ENCODE data around the gene NTNG1. TPM values are rescaled to one million over a fixed set of nuclear protein-coding genes. Genes with fewer than 3 reads are reported as not detected.
A peak's percentile ranks its signal among the peaks of the same experiment; 100 is the strongest.

NTNG1 gene
- total RNA-seq, 2 experiments from 2014 or later: 0.30 TPM; not detected in 1

DNA sequence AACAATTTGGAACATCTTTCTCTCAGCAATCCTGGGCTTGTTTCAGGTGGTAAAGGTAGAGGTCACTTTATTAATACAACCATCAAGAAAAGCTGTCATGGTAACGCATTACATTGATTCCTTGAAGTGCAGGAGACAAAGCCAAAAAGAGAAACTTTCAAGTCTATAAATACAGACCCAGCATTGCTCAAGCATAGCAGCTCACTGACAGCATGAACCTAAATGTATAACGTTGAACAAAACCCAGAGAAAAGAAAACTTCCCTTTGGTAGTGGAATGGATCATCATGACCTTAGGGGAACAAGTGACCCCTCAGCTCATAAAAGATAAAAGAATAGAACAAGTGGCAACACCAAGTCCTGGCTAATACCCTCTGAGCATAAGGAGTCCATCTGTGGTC lies 332.2 kb downstream of the NTNG1 start:
- Mint-ChIP-seq H3K4me3 (no peak overlapping the region), H3K9me3 (no peaks in the 10 kb centered on the region), H3K27me3 (peaks cover 6% of the 10 kb centered on the region), H3K27ac (no peak overlapping the region), H3K36me3 (no peaks in the 10 kb centered on the region), H3K4me1 (no peaks in the 10 kb centered on the region)
- POLR2A ChIA-PET: no interaction called here
- no peak for DNase-seq
- ATAC-seq (ENCODE audit: low read depth): no peak

DNA sequence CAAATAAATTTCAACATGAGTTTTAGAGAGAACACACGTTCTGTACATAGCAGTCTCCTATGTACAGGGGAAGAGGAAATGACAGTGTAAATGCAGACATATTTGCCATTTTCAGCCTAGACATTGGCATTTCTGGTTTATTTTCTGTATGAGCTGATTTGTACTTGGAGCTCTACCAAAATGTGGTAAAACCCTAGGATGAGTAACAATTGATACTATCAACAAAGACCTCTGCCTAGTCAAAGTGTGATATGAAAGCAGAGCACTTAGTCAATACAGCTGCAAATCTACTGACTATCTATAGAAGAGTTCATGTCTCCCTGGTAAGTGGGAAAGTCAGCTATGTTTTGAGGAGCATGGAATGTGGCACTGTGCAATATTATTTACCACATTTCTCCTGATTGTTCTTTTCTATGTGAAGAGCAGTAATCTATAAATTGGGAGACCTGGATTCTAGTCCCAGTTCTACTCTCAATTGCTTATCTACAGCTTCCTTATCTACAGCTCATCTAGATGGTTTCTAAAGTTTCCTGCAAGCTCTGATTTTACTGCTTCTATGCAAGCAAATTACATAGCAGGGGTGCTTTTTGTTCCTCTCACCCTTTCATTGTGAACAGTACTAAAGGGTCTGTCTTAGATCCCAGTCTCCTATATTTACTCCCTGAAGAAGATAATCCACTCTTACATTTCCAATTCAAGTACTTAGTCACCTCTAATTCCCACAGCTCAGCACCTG lies 334.2 kb downstream of the NTNG1 start:
- Mint-ChIP-seq H3K36me3 (no peaks in the 10 kb centered on the region), H3K4me3 (no peak overlapping the region), H3K9me3 (no peaks in the 10 kb centered on the region), H3K4me1 (no peaks in the 10 kb centered on the region), H3K27me3 (peaks cover 17% of the 10 kb centered on the region), H3K27ac (no peak overlapping the region)
- no peak for DNase-seq
- no peak for ATAC-seq (ENCODE audit: low read depth)
- POLR2A ChIA-PET: no interaction called here

DNA sequence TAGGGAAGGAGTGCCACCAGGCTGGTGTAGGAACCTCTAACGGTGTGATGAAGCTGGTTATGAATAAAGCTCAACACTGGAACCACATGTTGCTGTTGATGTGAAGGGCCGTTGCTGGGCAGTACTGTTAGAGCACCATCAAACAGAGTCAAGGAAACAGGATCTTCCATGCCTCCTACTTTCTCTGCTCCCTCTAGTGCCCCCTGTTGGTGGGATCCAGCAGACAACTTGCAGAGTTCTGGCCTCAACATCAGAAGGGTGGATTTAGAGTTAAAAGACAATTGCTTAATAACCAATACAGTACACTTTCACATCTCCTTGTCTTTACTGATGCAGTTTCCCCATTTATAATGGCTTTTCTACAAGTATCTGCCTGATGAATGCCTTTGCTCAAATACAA lies 336.4 kb downstream of the NTNG1 start:
- H3K36me3 Mint-ChIP-seq: no peaks in the 10 kb centered on the region
- H3K27ac Mint-ChIP-seq: no peak overlapping the region
- POLR2A ChIA-PET: no interaction called here
- peaks cover 34% of the 10 kb centered on the region for H3K27me3 Mint-ChIP-seq
- ATAC-seq (ENCODE audit: low read depth) (no peak), DNase-seq (no peak)
- H3K9me3 Mint-ChIP-seq: no peaks in the 10 kb centered on the region
- H3K4me3 Mint-ChIP-seq: no peak overlapping the region
- peaks cover 2% of the 10 kb centered on the region for H3K4me1 Mint-ChIP-seq

DNA sequence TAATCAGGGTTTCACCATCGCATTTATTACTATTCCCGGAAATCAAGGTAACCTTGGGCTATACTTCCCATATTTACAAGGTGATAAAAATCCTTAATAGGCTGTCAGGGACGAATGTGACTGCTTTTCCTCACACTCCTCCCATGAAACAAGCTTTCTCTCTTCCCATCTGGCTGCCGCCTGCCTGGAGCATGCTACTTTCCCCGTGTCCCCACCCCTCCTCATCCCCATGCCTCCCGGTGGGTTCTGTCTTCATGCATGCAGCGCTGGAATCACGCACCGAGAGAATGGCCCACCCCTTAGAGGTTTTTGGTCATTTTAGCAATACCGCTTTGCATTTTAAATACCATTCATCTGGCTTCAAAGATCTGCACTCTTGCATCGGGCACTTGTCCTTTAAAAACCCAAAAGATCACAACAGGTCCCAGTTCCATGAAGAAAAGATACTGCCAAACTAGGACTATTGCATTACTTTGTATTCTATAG lies 339.1 kb downstream of the NTNG1 start:
- Mint-ChIP-seq H3K27ac (no peak overlapping the region), H3K36me3 (no peaks in the 10 kb centered on the region), H3K4me3 (no peak overlapping the region), H3K4me1 (peaks cover 2% of the 10 kb centered on the region), H3K27me3 (peaks cover 39% of the 10 kb centered on the region), H3K9me3 (no peaks in the 10 kb centered on the region)
- no peak for DNase-seq
- POLR2A ChIA-PET: no interaction called here
- ATAC-seq (ENCODE audit: low read depth): no peak

DNA sequence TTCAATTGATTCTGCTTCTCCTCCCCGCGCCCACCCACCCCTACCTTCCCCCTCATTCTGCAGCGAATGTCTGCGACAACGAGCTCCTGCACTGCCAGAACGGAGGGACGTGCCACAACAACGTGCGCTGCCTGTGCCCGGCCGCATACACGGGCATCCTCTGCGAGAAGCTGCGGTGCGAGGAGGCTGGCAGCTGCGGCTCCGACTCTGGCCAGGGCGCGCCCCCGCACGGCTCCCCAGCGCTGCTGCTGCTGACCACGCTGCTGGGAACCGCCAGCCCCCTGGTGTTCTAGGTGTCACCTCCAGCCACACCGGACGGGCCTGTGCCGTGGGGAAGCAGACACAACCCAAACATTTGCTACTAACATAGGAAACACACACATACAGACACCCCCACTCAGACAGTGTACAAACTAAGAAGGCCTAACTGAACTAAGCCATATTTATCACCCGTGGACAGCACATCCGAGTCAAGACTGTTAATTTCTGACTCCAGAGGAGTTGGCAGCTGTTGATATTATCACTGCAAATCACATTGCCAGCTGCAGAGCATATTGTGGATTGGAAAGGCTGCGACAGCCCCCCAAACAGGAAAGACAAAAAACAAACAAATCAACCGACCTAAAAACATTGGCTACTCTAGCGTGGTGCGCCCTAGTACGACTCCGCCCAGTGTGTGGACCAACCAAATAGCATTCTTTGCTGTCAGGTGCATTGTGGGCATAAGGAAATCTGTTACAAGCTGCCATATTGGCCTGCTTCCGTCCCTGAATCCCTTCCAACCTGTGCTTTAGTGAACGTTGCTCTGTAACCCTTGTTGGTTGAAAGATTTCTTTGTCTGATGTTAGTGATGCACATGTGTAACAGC lies 339.9 kb downstream of the NTNG1 start:
- POLR2A ChIA-PET: no interaction called here
- Mint-ChIP-seq H3K27ac (no peak overlapping the region), H3K4me3 (no peak overlapping the region), H3K4me1 (peaks cover 2% of the 10 kb centered on the region), H3K9me3 (no peaks in the 10 kb centered on the region), H3K27me3 (peaks cover 39% of the 10 kb centered on the region), H3K36me3 (no peaks in the 10 kb centered on the region)
- ATAC-seq (ENCODE audit: low read depth) (no peak), DNase-seq (peak; percentile 31)

DNA sequence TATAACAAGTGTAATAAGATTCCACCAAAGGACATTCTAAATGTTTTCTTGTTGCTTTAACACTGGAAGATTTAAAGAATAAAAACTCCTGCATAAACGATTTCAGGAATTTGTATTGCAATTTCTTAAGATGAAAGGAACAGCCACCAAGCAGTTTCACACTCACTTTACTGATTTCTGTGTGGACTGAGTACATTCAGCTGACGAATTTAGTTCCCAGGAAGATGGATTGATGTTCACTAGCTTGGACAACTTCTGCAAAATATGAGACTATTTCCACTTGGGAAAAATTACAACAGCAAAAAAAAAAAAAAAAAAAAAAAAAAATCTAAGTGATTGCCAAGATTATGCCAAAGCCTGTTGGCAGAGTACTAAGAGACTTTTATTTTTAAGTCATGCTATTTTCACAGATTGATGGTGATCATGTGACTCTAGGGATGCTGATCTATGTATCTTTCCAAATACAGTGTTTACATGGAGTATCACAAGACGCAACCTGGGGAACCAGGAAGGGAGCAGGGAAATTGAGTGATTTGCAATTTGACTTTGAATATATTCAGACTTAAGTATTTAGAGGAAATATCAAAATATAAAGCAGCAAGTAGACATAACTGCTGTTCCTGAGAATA lies 341.0 kb downstream of the NTNG1 start:
- ATAC-seq (ENCODE audit: low read depth): no peak
- Mint-ChIP-seq H3K4me1 (peaks cover 2% of the 10 kb centered on the region), H3K36me3 (no peaks in the 10 kb centered on the region), H3K27me3 (peaks cover 36% of the 10 kb centered on the region), H3K4me3 (no peak overlapping the region), H3K9me3 (no peaks in the 10 kb centered on the region), H3K27ac (no peak overlapping the region)
- no peak for DNase-seq
- POLR2A ChIA-PET: no interaction called here

DNA sequence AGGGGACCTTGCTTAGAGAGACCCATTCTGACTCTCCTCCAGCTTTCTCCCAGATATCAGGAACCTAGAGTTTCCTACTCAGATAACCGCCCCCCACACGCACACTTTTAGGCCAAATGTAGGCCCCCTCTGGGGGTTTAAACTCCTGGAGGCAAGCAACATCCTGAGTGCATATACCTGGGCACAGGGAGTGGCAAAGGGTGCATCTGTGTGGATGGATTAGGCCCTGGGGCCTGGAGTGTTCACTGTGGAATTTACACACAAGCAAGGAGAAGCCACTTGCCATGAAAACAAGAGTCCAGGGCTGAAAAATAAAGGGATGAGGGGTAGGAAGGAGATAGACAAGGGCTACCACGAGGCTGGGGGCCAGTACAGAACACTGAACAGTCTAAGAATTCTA lies 343.1 kb downstream of the NTNG1 start:
- POLR2A ChIA-PET: no interaction called here
- DNase-seq (no peak), ATAC-seq (ENCODE audit: low read depth) (no peak)
- peaks cover 2% of the 10 kb centered on the region for H3K4me1 Mint-ChIP-seq
- H3K27me3 Mint-ChIP-seq: peaks cover 33% of the 10 kb centered on the region
- no peak overlapping the region for H3K27ac Mint-ChIP-seq
- H3K4me3 Mint-ChIP-seq: no peak overlapping the region
- no peaks in the 10 kb centered on the region for H3K36me3 Mint-ChIP-seq
- H3K9me3 Mint-ChIP-seq: no peaks in the 10 kb centered on the region

DNA sequence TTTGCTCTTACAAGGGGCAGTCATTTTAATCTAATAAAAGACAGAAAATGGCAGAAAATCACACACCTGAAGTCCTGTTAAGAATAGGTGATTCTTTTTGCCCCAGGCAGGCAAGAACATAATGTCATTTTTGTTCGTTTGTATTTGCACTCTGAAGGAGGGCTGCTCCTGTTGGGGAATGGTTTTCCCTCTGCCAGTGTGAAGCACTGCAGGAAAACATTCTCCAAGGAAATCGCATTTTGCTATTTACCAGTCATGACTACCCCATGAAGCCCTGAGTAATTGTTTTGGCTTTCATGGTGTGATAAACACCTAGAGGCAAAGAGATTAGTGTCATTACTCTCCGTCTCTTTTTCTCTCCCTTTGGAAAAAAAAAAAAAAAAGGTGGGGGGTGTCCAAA lies 345.5 kb downstream of the NTNG1 start:
- Mint-ChIP-seq H3K9me3 (no peaks in the 10 kb centered on the region), H3K36me3 (no peaks in the 10 kb centered on the region), H3K4me1 (no peaks in the 10 kb centered on the region), H3K27me3 (peaks cover 12% of the 10 kb centered on the region), H3K4me3 (no peak overlapping the region), H3K27ac (no peak overlapping the region)
- DNase-seq (no peak), ATAC-seq (ENCODE audit: low read depth) (no peak)
- POLR2A ChIA-PET: no interaction called here

DNA sequence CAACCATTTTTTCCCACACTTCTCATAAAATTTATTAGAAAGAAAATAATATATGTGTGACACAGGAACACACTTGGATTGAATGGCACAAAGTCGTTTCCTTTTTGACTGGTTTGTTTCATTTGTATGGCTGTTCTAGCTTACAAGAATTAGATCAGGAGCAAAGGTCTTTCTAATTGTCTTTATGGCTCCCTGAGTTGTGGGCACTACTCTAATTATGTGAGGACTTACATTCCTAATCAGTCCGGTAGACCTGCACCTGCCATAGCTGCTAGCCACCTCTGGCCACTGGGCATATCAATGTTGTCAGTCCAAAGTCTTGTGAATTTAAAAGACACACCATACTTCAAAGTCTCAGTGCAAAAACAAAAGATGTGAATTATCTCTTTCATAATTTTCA lies 346.7 kb downstream of the NTNG1 start:
- Mint-ChIP-seq H3K9me3 (no peaks in the 10 kb centered on the region), H3K27me3 (peaks cover 2% of the 10 kb centered on the region), H3K36me3 (no peaks in the 10 kb centered on the region), H3K4me1 (no peaks in the 10 kb centered on the region), H3K27ac (no peak overlapping the region), H3K4me3 (no peak overlapping the region)
- ATAC-seq (ENCODE audit: low read depth) (no peak), DNase-seq (no peak)
- POLR2A ChIA-PET: no interaction called here

DNA sequence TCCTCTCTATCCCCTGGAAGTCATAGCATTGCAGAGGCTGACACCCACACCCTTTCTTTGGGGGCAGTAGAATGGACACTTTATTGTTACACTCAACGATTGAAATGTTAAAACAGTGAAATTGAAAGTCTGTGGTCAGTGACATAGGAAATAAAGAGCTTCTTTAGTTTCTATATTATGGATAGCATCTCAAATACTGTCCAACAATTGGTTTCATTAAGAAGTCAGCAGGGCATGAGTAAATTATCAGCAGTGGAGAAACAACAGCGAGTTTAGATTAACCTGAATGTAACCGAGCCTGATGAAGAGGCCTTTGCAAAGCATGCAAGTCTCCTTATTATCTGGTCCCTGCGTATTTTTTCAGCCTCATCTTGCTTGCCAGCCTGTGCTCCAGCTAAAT lies 350.7 kb downstream of the NTNG1 start:
- H3K27me3 Mint-ChIP-seq: peaks cover 7% of the 10 kb centered on the region
- no peaks in the 10 kb centered on the region for H3K4me1 Mint-ChIP-seq
- no peak for DNase-seq
- no peaks in the 10 kb centered on the region for H3K36me3 Mint-ChIP-seq
- ATAC-seq (ENCODE audit: low read depth): no peak
- H3K4me3 Mint-ChIP-seq: no peak overlapping the region
- POLR2A ChIA-PET: no interaction called here
- no peak overlapping the region for H3K27ac Mint-ChIP-seq
- H3K9me3 Mint-ChIP-seq: no peaks in the 10 kb centered on the region

DNA sequence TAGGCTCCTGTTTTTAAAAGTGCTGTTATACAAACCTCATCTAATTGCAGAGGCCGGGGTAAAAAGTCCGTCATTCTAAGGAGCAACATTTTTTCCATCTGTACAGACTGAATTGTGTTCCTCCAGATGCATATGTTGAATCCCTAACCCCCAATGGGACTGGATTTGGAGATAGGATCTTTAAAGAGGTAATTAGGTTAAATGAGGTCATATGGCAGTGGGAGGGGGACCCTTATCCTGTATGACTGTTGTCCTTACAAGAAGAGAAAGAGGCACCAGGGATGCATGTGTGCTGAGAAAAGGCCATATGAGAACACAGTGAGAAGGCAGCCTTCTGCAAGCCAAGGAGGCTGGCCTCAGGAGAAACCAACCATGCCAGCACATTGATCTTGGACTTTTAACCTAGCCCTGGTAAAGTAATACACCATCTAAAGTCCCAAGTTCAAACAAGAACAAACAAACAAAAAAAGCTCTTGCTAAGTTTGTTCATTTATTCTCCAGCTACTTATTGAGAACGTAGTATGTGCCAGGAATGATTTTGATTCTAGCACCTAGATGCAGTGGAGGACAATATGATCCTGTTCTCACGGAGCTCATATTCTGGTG lies 352.4 kb downstream of the NTNG1 start:
- POLR2A ChIA-PET: no interaction called here
- no peak for DNase-seq
- Mint-ChIP-seq H3K4me1 (no peaks in the 10 kb centered on the region), H3K27me3 (peaks cover 7% of the 10 kb centered on the region), H3K36me3 (no peaks in the 10 kb centered on the region), H3K27ac (no peak overlapping the region), H3K4me3 (no peak overlapping the region), H3K9me3 (no peaks in the 10 kb centered on the region)
- no peak for ATAC-seq (ENCODE audit: low read depth)

DNA sequence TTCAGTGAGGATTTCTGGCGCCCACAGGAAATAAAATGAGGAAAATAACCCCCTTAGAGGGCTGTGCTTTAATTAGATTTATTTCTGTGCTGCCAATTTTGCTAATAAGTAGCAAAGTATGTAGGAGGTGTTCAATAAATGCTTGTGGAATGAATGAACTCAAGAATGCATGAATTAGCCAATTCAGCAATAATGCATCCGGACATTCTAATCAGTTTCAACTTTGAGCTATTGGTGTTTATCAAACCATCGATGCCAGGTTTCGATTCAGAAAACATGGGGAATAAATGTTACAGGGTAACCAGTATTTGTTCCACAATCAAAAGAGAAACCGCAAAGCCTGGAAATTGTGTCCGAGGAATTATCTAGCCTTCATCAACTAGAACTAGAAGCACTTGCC lies 353.2 kb downstream of the NTNG1 start:
- DNase-seq: no peak
- POLR2A ChIA-PET: no interaction called here
- H3K4me3 Mint-ChIP-seq: no peak overlapping the region

DNA sequence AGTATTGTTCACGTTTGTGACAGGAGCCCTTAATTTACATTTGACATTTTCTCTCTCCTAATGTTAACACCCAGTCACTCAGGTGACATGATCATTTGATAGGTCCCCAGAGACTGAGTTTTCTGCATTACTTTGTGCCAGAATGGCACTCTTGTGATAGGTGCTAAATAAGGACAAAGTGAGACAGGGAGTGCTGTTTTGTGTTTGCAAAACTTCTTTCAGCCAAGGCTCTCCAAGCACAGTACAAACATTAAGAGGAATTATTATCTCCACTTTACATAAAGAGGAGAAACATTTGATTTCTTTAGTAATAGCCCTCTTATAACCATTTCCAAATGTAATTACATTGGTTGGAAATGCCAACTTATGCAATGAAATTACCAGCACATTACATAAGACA lies 355.2 kb downstream of the NTNG1 start:
- Mint-ChIP-seq H3K27ac (no peak overlapping the region), H3K4me1 (no peaks in the 10 kb centered on the region), H3K36me3 (no peaks in the 10 kb centered on the region), H3K9me3 (no peaks in the 10 kb centered on the region), H3K4me3 (no peak overlapping the region), H3K27me3 (peaks cover 7% of the 10 kb centered on the region)
- ATAC-seq (ENCODE audit: low read depth) (no peak), DNase-seq (no peak)
- POLR2A ChIA-PET: no interaction called here

More for the DNA sequence above, 353.2 kb downstream of the NTNG1 start:
- Mint-ChIP-seq H3K27ac (no peak overlapping the region), H3K9me3 (no peaks in the 10 kb centered on the region), H3K4me1 (no peaks in the 10 kb centered on the region), H3K36me3 (no peaks in the 10 kb centered on the region), H3K27me3 (peaks cover 7% of the 10 kb centered on the region)
- no peak for ATAC-seq (ENCODE audit: low read depth)
